SK-N-SH (cell line): ENCODE measurements around the gene CYS1. TPM values are rescaled to one million over a fixed set of nuclear protein-coding genes. Genes with fewer than 3 reads are reported as not detected.
A peak's percentile ranks its signal among the peaks of the same experiment; 100 is the strongest.

ENCODE experiments used
- CTCF ChIA-PET: fragments of 300-600, 350-600 bp; formaldehyde crosslinking; extraction: SDS; loops from one replicate; lab custom pipeline; 2021; lab: Yijun Ruan, JAX
- POLR2A ChIA-PET: fragments of 350-600 bp; sonication (Branson Sonifier 250); formaldehyde crosslinking; extraction: SDS; loops from one replicate; lab custom pipeline; 2020; ENCODE audit warnings: antibody characterized with exemption, inconsistent platforms; lab: Yijun Ruan, JAX
- DNase-seq: peaks from one replicate; pipeline ENCODE4 v3.0.0; 2012
- H2AFZ ChIP-seq: fragments of 200-600 bp; sonication (generic); 2 replicates; pipeline ENCODE4 v1.8.1; 2016; ENCODE audit warnings: antibody characterized with exemption, mild to moderate bottlenecking, low read depth
- H3F3A ChIP-seq: fragments of 200-600 bp; sonication (generic); replicated peaks from 2 replicates; pipeline ENCODE3; 2016; ENCODE audit warnings: antibody characterized with exemption, mild to moderate bottlenecking; ENCODE audit not compliant: insufficient read depth
- H3K27ac ChIP-seq, 2 experiments: fragments of 200-500 bp in 1 of 2; fragments of 200-600 bp in 1 of 2; sonication (Bioruptor generic) in 1 of 2; sonication (generic), shearing (Covaris generic) in 1 of 2; 2 replicates each; pipeline versions ENCODE4 v1.5.1 to v1.6.1; 2014 to 2016; ENCODE audit warnings: low read depth in 2 of 2, inconsistent platforms in 1 of 2, low read length in 1 of 2, mild to moderate bottlenecking in 1 of 2, mixed read lengths in 1 of 2
- H3K27me3 ChIP-seq: fragments of 200-600 bp; sonication (generic), shearing (Covaris generic); 2 replicates; pipeline ENCODE4 v1.6.1; 2016; ENCODE audit warnings: mixed run types; ENCODE audit not compliant: insufficient read depth
- H3K36me3 ChIP-seq, 2 experiments: fragments of 200-500 bp in 1 of 2; fragments of 200-600 bp in 1 of 2; sonication (Bioruptor generic) in 1 of 2; sonication (generic) in 1 of 2; replicated peaks in 1 of 2; 2 replicates each; pipeline versions ENCODE3 to v1.5.1; 2014 to 2016; ENCODE audit warnings: low read length in 1 of 2, mild to moderate bottlenecking in 1 of 2; ENCODE audit not compliant: insufficient read depth in 2 of 2, control insufficient read depth in 1 of 2
- H3K4me1 ChIP-seq, 2 experiments: fragments of 200-500 bp in 1 of 2; fragments of 200-600 bp in 1 of 2; sonication (Bioruptor generic) in 1 of 2; sonication (generic), shearing (Covaris generic) in 1 of 2; 2 replicates each; pipeline versions ENCODE4 v1.5.1 to v1.6.1; 2014 to 2016; ENCODE audit warnings: low read depth in 1 of 2, low read length in 1 of 2, mixed run types in 1 of 2; ENCODE audit not compliant: insufficient read depth in 2 of 2, control insufficient read depth in 1 of 2
- H3K4me2 ChIP-seq: fragments of 200-600 bp; sonication (generic), shearing (Covaris generic); 2 replicates; pipeline ENCODE4 v1.6.1; 2017; ENCODE audit warnings: mixed run types
- H3K4me3 ChIP-seq, 2 experiments: fragments of 200-500 bp in 1 of 2; fragments of 200-600 bp in 1 of 2; sonication (Bioruptor generic) in 1 of 2; sonication (generic), shearing (Covaris generic) in 1 of 2; 2 replicates each; pipeline versions ENCODE4 v1.5.1 to v1.8.1; 2014 to 2016; ENCODE audit warnings: low read depth in 2 of 2, inconsistent platforms in 1 of 2, low read length in 1 of 2, mild to moderate bottlenecking in 1 of 2, mixed read lengths in 1 of 2, moderate library complexity in 1 of 2
- H3K79me2 ChIP-seq: fragments of 200-600 bp; sonication (generic); 2 replicates; pipeline ENCODE4 v1.8.1; 2017; ENCODE audit warnings: mild to moderate bottlenecking; ENCODE audit not compliant: insufficient read depth
- H3K9ac ChIP-seq: fragments of 200-600 bp; sonication (generic); 2 replicates; pipeline ENCODE4 v1.6.1; 2017; ENCODE audit warnings: mixed run types
- H3K9me2 ChIP-seq: fragments of 200-600 bp; sonication (generic); 2 replicates; pipeline ENCODE4 v1.6.1; 2017; ENCODE audit warnings: mixed run types
- H3K9me3 ChIP-seq: fragments of 200-600 bp; sonication (generic); 2 replicates; pipeline ENCODE4 v1.6.1; 2017; ENCODE audit warnings: mixed run types, mild to moderate bottlenecking, moderate library complexity
- H4K20me1 ChIP-seq: fragments of 200-600 bp; sonication (generic); 2 replicates; pipeline ENCODE4 v1.6.1; 2017; ENCODE audit warnings: mild to moderate bottlenecking, mixed run types; ENCODE audit not compliant: insufficient read depth
- CHD2 ChIP-seq: fragments of 150-350 bp; IDR thresholded peaks from 2 replicates; pipeline ENCODE4 v1.6.1; 2018; ENCODE audit warnings: low read length; ENCODE audit not compliant: partially characterized antibody
- ELF1 ChIP-seq: IDR thresholded peaks from 2 replicates; pipeline ENCODE4 v1.4.0; 2012
- EP300 ChIP-seq, 2 experiments: IDR thresholded peaks; 2 replicates each; pipeline versions ENCODE4 v1.4.0 to v1.6.1; 2012; ENCODE audit warnings: borderline replicate concordance in 1 of 2, low read depth in 1 of 2, low read length in 1 of 2
- FOSL2 ChIP-seq: IDR thresholded peaks from 2 replicates; pipeline ENCODE4 v1.4.0; 2012; ENCODE audit warnings: low read depth, mild to moderate bottlenecking, moderate library complexity, borderline replicate concordance
- FOXJ3 ChIP-seq: sonication (generic); formaldehyde crosslinking; IDR thresholded peaks from 2 replicates; pipeline ENCODE4 v1.5.1; 2020; ENCODE audit warnings: mild to moderate bottlenecking, missing genetic modification reagents
- FOXM1 ChIP-seq: IDR thresholded peaks from 2 replicates; pipeline ENCODE4 v1.4.0; 2012; ENCODE audit warnings: low read depth, mild to moderate bottlenecking
- GABPA ChIP-seq: IDR thresholded peaks from 2 replicates; pipeline ENCODE4 v1.4.0; 2012; ENCODE audit warnings: low read depth, mild to moderate bottlenecking
- GATA2 ChIP-seq: sonication (generic); formaldehyde crosslinking; IDR thresholded peaks from 2 replicates; pipeline ENCODE4 v1.5.0; 2020; ENCODE audit warnings: mild to moderate bottlenecking, missing genetic modification reagents
- JUND ChIP-seq: IDR thresholded peaks from 2 replicates; pipeline ENCODE4 v1.4.0; 2012
- MEF2A ChIP-seq: IDR thresholded peaks from 2 replicates; pipeline ENCODE4 v1.4.0; 2012; ENCODE audit warnings: low read depth, borderline replicate concordance
- NFIC ChIP-seq: IDR thresholded peaks from 2 replicates; pipeline ENCODE4 v1.4.0; 2012; ENCODE audit warnings: borderline replicate concordance
- NRF1 ChIP-seq: IDR thresholded peaks from 2 replicates; pipeline ENCODE4 v1.6.1; 2012; ENCODE audit warnings: low read depth, mild to moderate bottlenecking, low read length
- RAD21 ChIP-seq: IDR thresholded peaks from 2 replicates; pipeline ENCODE4 v1.6.1; 2012; ENCODE audit warnings: mild to moderate bottlenecking, low read length
- RFX5 ChIP-seq: IDR thresholded peaks from 2 replicates; pipeline ENCODE4 v1.6.1; 2012; ENCODE audit warnings: mild to moderate bottlenecking, improper control_type of control experiment, low read length
- RXRA ChIP-seq: IDR thresholded peaks from 2 replicates; pipeline ENCODE4 v1.4.0; 2012; ENCODE audit warnings: low read depth, mild to moderate bottlenecking, borderline replicate concordance
- SIN3A ChIP-seq: IDR thresholded peaks from 2 replicates; pipeline ENCODE4 v1.6.1; 2012; ENCODE audit warnings: low read depth, mild to moderate bottlenecking, low read length, moderate library complexity, borderline replicate concordance
- SMC3 ChIP-seq: IDR thresholded peaks from 2 replicates; pipeline ENCODE4 v1.6.1; 2012; ENCODE audit warnings: low read depth, low read length, improper control_type of control experiment
- TCF12 ChIP-seq: IDR thresholded peaks from 2 replicates; pipeline ENCODE4 v1.4.0; 2012
- TEAD4 ChIP-seq: IDR thresholded peaks from 2 replicates; pipeline ENCODE4 v1.4.0; 2012; ENCODE audit warnings: mild to moderate bottlenecking, borderline replicate concordance; ENCODE audit not compliant: insufficient read depth
- WGBS: methylation state at CpG from one replicate; pipeline ENCODE4 v1.1.6; 2017; ENCODE audit warnings: low lambda C conversion rate; 5-methylcytosine and 5-hydroxymethylcytosine counted together
- polyA plus RNA-seq, 3 experiments: library from polyadenylated mRNA; depleted of rRNA; stranded (reverse); fragments of >200 nt; gene quantifications; 2 replicates each; pipeline ENCODE4 v1.2.3, GENCODE V29; 2012
- TF ChIP-seq, protein P1 (sequence below): fragments of 150-350 bp; IDR thresholded peaks from 2 replicates; pipeline ENCODE4 v1.6.1; 2016; ENCODE audit warnings: mild to moderate bottlenecking, low read depth, low read length
- TF ChIP-seq, protein P2 (sequence below): IDR thresholded peaks from 2 replicates; pipeline ENCODE4 v1.4.0; 2012; ENCODE audit warnings: low read depth, borderline replicate concordance
- TF ChIP-seq, protein P3 (sequence below): IDR thresholded peaks from 2 replicates; pipeline ENCODE4 v1.6.1; 2012; ENCODE audit warnings: mild to moderate bottlenecking, low read depth, low read length, moderate library complexity
- TF ChIP-seq, protein P4 (sequence below): fragments of 150-350 bp; IDR thresholded peaks from 2 replicates; pipeline ENCODE4 v1.6.1; 2017; ENCODE audit warnings: antibody characterized with exemption, low read length, low read depth, borderline replicate concordance
- TF ChIP-seq, protein P5 (sequence below): IDR thresholded peaks from 2 replicates; pipeline ENCODE4 v1.4.0; 2012; ENCODE audit warnings: low read depth, borderline replicate concordance

CYS1 gene
- polyA plus RNA-seq, 1 of the 3 experiments (the other 2 are of a cell fraction), result 1.2 TPM

DNA sequence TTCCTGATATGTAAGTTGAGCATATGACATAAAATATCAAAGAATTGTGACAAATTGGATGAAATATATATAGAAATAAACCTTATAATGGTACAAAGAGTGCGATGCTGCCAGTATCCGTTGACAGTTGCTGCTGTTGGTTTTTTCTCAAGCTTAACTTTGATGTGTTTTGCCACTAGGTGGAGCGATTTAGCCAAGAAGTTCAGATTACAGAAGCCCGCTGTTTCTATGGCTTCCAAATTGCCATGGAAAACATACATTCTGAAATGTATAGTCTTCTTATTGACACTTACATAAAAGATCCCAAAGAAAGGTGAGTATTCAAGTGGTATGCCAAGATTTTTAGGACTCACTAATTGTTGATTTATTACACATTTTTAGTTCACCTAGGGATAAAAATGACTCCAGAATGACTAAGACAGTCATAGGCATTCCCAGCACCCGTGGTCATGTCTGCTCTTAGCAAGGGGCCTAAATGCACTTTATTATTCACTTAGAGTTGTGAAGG is 44.4 kb upstream of the CYS1 start (continued):
- TF ChIP-seq RAD21 (peak; percentile 80), RXRA (no peak), GATA2 (no peak), NFIC (no peak), GABPA (no peak), CHD2 (peak; percentile 36), FOSL2 (no peak; the same call in 1 of the 2 replicates), JUND (no peak), EP300 (IDR thresholded peaks at IDR 0.05; ENCODE audit: borderline replicate concordance in 1 of 2, low read depth in 1 of 2, low read length in 1 of 2) (no peak), RFX5 (no peak)
- TF ChIP-seq, protein P1, sequence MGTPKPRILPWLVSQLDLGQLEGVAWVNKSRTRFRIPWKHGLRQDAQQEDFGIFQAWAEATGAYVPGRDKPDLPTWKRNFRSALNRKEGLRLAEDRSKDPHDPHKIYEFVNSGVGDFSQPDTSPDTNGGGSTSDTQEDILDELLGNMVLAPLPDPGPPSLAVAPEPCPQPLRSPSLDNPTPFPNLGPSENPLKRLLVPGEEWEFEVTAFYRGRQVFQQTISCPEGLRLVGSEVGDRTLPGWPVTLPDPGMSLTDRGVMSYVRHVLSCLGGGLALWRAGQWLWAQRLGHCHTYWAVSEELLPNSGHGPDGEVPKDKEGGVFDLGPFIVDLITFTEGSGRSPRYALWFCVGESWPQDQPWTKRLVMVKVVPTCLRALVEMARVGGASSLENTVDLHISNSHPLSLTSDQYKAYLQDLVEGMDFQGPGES, result no peak
- TF ChIP-seq, protein P2, sequence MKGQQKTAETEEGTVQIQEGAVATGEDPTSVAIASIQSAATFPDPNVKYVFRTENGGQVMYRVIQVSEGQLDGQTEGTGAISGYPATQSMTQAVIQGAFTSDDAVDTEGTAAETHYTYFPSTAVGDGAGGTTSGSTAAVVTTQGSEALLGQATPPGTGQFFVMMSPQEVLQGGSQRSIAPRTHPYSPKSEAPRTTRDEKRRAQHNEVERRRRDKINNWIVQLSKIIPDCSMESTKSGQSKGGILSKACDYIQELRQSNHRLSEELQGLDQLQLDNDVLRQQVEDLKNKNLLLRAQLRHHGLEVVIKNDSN, result no peak
- TF ChIP-seq, protein P3, sequence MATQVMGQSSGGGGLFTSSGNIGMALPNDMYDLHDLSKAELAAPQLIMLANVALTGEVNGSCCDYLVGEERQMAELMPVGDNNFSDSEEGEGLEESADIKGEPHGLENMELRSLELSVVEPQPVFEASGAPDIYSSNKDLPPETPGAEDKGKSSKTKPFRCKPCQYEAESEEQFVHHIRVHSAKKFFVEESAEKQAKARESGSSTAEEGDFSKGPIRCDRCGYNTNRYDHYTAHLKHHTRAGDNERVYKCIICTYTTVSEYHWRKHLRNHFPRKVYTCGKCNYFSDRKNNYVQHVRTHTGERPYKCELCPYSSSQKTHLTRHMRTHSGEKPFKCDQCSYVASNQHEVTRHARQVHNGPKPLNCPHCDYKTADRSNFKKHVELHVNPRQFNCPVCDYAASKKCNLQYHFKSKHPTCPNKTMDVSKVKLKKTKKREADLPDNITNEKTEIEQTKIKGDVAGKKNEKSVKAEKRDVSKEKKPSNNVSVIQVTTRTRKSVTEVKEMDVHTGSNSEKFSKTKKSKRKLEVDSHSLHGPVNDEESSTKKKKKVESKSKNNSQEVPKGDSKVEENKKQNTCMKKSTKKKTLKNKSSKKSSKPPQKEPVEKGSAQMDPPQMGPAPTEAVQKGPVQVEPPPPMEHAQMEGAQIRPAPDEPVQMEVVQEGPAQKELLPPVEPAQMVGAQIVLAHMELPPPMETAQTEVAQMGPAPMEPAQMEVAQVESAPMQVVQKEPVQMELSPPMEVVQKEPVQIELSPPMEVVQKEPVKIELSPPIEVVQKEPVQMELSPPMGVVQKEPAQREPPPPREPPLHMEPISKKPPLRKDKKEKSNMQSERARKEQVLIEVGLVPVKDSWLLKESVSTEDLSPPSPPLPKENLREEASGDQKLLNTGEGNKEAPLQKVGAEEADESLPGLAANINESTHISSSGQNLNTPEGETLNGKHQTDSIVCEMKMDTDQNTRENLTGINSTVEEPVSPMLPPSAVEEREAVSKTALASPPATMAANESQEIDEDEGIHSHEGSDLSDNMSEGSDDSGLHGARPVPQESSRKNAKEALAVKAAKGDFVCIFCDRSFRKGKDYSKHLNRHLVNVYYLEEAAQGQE, result no peak
- TF ChIP-seq, protein P4, sequence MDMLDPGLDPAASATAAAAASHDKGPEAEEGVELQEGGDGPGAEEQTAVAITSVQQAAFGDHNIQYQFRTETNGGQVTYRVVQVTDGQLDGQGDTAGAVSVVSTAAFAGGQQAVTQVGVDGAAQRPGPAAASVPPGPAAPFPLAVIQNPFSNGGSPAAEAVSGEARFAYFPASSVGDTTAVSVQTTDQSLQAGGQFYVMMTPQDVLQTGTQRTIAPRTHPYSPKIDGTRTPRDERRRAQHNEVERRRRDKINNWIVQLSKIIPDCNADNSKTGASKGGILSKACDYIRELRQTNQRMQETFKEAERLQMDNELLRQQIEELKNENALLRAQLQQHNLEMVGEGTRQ, result no peak
- TF ChIP-seq, all 33 proteins: peak for 9

DNA sequence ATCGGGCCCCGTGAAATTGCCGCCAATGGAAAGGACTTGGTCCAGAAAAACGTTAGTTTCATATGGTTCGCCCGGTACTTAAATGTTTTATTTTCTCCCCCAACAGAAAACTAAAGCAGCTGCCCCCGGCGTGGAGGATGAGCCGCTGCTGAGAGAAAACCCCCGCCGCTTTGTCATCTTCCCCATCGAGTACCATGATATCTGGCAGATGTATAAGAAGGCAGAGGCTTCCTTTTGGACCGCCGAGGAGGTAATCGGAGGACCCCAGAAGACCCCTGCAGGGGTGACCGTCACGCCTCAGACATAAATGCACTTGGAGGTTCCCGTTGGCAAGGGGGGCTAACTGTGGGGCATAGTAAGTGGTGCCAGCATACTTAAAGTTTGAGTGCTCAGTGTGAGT is 43.1 kb upstream of the CYS1 start:
- peak overlapping the region; percentile 80 for H3K9ac ChIP-seq
- H3K9me3 ChIP-seq, result no peaks in the 10 kb centered on the region
- H3K4me1 ChIP-seq, result peaks cover 12 to 30% of the 10 kb centered on the region in 2 experiments; a peak in 3 of 4 replicates
- peaks cover 84% of the 10 kb centered on the region for H3K79me2 ChIP-seq
- no peaks in the 10 kb centered on the region for H3K9me2 ChIP-seq
- POLR2A ChIA-PET, result interaction anchor here (0.7 to 4.7 kb wide), 3 partner anchors 51 to 311 kb away, joined by 3 to 25 read pairs (median 9); no protein-coding TSS in a partner anchor
- CTCF ChIA-PET, result interaction anchor here (1.0 to 24.5 kb wide), 15 partner anchors 17 to 537 kb away, joined by 3 to 413 read pairs (median 13); partner anchors contain the start of gene HPCAL1
- H3K4me3 ChIP-seq, result peak overlapping the region; percentile 63 to 69
- H4K20me1 ChIP-seq, result peaks cover 15% of the 10 kb centered on the region; the same call in 1 of the 2 replicates
- 1% methylated on average over 18 of the region's 18 CpGs for WGBS
- peak overlapping the region; percentile 98 for H3K4me2 ChIP-seq
- H2AFZ ChIP-seq, result no peak overlapping the region
- DNase-seq, result peak; percentile 19
- no peaks in the 10 kb centered on the region for H3K27me3 ChIP-seq
- H3F3A ChIP-seq, result peaks cover 30% of the 10 kb centered on the region
- peaks cover 10 to 16% of the 10 kb centered on the region in 2 experiments for H3K36me3 ChIP-seq
- peak overlapping the region in 1 of 2 experiments; percentile 76; a peak in 2 of 4 replicates for H3K27ac ChIP-seq
- TF ChIP-seq SIN3A (no peak), ELF1 (no peak), SMC3 (no peak), CHD2 (no peak), NRF1 (no peak), FOXM1 (no peak), TCF12 (no peak), RFX5 (no peak), MEF2A (no peak), FOXJ3 (CRISPR knock-in tag) (no peak), TEAD4 (no peak), EP300 (IDR thresholded peaks at IDR 0.05; ENCODE audit: borderline replicate concordance in 1 of 2, low read depth in 1 of 2, low read length in 1 of 2) (no peak)
- TF ChIP-seq, protein P5, sequence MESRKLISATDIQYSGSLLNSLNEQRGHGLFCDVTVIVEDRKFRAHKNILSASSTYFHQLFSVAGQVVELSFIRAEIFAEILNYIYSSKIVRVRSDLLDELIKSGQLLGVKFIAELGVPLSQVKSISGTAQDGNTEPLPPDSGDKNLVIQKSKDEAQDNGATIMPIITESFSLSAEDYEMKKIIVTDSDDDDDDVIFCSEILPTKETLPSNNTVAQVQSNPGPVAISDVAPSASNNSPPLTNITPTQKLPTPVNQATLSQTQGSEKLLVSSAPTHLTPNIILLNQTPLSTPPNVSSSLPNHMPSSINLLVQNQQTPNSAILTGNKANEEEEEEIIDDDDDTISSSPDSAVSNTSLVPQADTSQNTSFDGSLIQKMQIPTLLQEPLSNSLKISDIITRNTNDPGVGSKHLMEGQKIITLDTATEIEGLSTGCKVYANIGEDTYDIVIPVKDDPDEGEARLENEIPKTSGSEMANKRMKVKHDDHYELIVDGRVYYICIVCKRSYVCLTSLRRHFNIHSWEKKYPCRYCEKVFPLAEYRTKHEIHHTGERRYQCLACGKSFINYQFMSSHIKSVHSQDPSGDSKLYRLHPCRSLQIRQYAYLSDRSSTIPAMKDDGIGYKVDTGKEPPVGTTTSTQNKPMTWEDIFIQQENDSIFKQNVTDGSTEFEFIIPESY, result no peak
